ENCODE data around the gene OR2T33. TPM values are rescaled to one million over a fixed set of nuclear protein-coding genes. Genes with fewer than 3 reads are reported as not detected.
"Not testable (repeated sequence)": the region's sequence is repeated elsewhere in the genome, so short reads cannot be mapped to it uniquely, and the experiment has no call there.

OR2T33 gene
- total RNA-seq, 3 donors from 2014 or later = not detected

DNA sequence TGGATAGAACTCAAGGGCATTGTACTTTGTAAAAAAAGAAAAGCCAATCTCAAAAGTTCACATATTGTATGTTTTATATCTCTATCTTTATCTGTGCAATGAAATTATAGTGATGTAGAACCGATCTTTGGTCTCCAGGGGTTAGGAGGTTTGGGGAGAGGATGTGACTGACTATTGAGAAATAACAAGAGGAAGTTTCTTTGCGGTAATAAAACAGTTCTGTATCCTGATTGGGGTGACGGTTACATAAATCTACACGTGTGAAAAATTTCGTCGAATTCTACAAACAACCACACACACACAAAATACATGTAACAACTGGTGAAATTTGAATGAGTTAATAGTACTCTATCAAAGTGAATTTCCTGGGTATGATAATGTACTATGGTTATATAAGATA lies 10.6 kb upstream of the OR2T33 start:
- Histone ChIP-seq H3K36me3 (ENCODE audit: low read depth) (no peaks in the 10 kb centered on the region), H3K4me3 (no peak overlapping the region), H3K9me3 (peaks cover 20% of the 10 kb centered on the region), H3K4me1 (ENCODE audit: low read depth) (no peaks in the 10 kb centered on the region)
- intact Hi-C loops (cut with DNase I, micrococcal nuclease) = no loop called here
- ATAC-seq = no peak
- no peak for DNase-seq
- TF ChIP-seq, protein P1, sequence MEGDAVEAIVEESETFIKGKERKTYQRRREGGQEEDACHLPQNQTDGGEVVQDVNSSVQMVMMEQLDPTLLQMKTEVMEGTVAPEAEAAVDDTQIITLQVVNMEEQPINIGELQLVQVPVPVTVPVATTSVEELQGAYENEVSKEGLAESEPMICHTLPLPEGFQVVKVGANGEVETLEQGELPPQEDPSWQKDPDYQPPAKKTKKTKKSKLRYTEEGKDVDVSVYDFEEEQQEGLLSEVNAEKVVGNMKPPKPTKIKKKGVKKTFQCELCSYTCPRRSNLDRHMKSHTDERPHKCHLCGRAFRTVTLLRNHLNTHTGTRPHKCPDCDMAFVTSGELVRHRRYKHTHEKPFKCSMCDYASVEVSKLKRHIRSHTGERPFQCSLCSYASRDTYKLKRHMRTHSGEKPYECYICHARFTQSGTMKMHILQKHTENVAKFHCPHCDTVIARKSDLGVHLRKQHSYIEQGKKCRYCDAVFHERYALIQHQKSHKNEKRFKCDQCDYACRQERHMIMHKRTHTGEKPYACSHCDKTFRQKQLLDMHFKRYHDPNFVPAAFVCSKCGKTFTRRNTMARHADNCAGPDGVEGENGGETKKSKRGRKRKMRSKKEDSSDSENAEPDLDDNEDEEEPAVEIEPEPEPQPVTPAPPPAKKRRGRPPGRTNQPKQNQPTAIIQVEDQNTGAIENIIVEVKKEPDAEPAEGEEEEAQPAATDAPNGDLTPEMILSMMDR (IDR thresholded peaks at IDR 0.05) = no peak

DNA sequence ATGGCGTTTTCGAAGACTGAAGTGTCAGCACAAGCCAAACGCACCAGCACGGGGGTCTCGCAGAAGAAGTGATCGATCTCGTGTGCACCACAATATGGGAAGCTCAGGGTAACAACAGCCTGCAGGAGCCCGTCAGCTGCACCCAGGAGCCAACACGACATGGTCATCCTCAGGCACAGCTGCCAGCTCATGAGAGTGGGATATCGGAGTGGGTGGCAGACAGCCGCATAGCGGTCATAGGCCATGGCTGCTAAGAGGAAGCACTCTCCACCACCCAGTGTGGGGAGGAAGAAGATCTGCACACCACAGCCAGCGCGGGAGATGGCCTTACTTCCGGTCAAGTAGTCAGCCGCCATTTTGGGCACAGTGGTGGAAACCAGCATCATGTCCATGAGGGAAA lies 4.6 kb downstream of the OR2T33 start:
- ATAC-seq; intact Hi-C loops (cut with DNase I, micrococcal nuclease); DNase-seq: not testable (repeated sequence)

DNA sequence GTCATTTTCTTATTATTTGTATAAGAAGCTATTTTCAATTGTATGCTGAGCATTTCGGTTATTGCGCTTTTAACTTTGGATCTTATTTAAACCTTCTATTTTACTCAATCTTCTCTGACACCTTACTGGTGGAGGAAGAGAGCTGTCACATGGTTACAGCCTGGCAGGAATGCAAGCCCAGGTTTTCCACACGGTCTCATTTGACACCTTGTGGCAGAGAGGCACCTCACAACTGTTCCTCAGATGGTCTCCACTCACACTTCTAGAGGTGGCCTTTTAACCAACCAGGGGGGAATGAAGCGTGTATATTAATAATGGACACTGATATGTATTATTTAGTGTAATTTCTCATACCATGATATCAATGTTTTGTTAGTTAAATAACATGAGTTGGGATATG lies 9.6 kb downstream of the OR2T33 start:
- Histone ChIP-seq H3K9me3 (peaks cover 21% of the 10 kb centered on the region), H3K4me1 (ENCODE audit: low read depth) (no peaks in the 10 kb centered on the region), H3K36me3 (ENCODE audit: low read depth) (no peaks in the 10 kb centered on the region), H3K4me3 (no peak overlapping the region)
- intact Hi-C loops (cut with DNase I, micrococcal nuclease) = no loop called here
- DNase-seq (no peak), ATAC-seq (no peak)
- TF ChIP-seq, protein P1 (IDR thresholded peaks at IDR 0.05) = no peak

More for the DNA sequence above, 4.6 kb downstream of the OR2T33 start:
- H3K4me3 ChIP-seq; H3K36me3 ChIP-seq (ENCODE audit: low read depth); H3K4me1 ChIP-seq (ENCODE audit: low read depth): not testable (repeated sequence)
- H3K9me3 ChIP-seq = peaks cover 24% of the 10 kb centered on the region

DNA sequence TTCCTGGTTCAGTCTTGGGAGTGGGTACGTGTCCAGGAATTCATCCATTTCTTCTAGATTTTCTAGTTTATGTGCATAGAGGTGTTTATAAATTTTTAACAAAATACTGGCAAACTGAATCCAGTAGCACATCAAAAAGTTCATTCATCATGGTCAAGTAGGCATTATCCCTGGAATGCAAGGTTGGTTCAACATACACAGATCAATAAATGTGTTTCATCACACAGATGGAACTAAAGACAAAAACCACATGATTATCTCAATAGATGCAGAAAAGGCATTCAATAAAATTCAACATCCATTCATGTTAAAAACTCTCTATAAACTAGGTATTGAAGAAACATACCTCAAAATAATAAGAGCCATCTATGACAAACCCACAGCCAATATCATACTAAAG lies 18.5 kb downstream of the OR2T33 start:
- DNase-seq; H3K4me3 ChIP-seq; ATAC-seq; H3K36me3 ChIP-seq (ENCODE audit: low read depth); intact Hi-C loops (cut with DNase I, micrococcal nuclease); H3K4me1 ChIP-seq (ENCODE audit: low read depth): not testable (repeated sequence)
- peaks cover 20% of the 10 kb centered on the region for H3K9me3 ChIP-seq

DNA sequence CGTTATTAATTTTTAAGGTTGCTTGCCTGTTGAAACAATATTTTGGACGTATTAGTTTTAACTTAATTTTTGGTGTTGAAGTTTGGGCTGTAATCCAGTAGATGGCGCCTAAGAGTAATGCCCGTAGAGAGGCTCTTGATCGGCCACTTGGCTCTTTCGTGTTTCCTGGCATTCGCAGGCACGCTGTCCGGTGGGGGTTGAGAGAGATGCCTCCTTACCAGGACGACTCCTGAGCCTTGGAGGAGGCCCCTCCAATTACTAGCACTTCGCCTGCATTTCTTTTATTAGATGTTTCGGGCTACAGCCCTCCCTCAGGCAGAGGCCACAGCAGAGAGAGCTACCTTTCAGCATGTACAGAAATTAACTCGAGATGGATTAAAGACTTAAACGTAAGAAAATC lies 34.6 kb downstream of the OR2T33 start:
- Histone ChIP-seq H3K4me3 (no peak overlapping the region), H3K9me3 (peaks cover 7% of the 10 kb centered on the region), H3K36me3 (ENCODE audit: low read depth) (no peaks in the 10 kb centered on the region), H3K4me1 (ENCODE audit: low read depth) (no peaks in the 10 kb centered on the region)
- TF ChIP-seq, protein P1 (IDR thresholded peaks at IDR 0.05) = no peak
- ATAC-seq (no peak), DNase-seq (peak in 1 of 3 donors; percentile 3)
- intact Hi-C loops (cut with DNase I, micrococcal nuclease) = no loop called here

DNA sequence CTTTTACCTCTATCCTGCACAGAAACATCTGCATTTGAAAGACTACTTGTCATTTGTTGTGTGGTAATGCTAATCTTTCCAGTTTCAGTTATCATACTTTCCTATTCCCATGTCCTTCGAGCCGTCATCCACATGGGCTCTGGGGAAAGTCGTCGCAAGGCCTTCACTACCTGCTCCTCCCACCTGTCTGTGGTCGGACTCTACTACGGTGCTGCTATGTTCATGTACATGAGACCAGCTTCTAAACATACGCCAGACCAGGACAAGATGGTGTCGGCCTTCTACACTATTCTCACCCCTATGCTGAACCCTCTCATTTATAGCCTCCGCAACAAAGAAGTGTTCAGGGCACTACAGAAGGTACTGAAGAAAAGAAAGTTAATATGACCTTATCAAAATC lies 38.3 kb downstream of the OR2T33 start:
- DNase-seq = no peak
- H3K4me3 ChIP-seq = no peak overlapping the region
- H3K9me3 ChIP-seq = peaks cover 21% of the 10 kb centered on the region
- no peak for ATAC-seq
- intact Hi-C loops (cut with DNase I, micrococcal nuclease) = no loop called here
- H3K36me3 ChIP-seq (ENCODE audit: low read depth) = no peaks in the 10 kb centered on the region
- no peaks in the 10 kb centered on the region for H3K4me1 ChIP-seq (ENCODE audit: low read depth)
- TF ChIP-seq, protein P1 (IDR thresholded peaks at IDR 0.05) = no peak

DNA sequence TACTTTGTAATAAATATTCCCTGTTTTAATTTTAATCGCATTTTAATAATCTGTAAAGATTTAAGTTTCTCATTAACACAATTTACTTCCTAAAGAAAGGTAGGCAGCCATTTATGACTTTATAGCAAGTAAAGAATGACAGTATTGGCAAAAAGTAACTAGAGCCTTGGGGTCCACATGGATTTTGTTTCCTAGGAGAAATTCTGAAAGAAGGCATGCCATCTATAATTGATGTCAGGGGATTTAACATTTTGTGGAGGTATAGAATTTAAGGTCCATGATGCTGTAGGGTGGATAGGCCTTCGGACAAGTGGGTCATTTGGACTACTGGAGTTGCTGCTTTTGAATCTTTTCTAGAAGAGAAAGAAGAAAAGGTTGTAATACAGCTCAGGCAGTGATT lies 46.7 kb downstream of the OR2T33 start, which contains the start of gene OR2M4:
OR2M4 (plus strand) TSS at position 301 of the 400 bp plus-strand sequence. CDS start 7,512 bp downstream, outside the sequence.
- DNase-seq = no peak
- no peaks in the 10 kb centered on the region for H3K36me3 ChIP-seq (ENCODE audit: low read depth)
- peaks cover 53% of the 10 kb centered on the region for H3K9me3 ChIP-seq
- TF ChIP-seq, protein P1 (IDR thresholded peaks at IDR 0.05) = no peak
- no peak within 1 kb of the TSS for H3K4me3 ChIP-seq
- intact Hi-C loops (cut with DNase I, micrococcal nuclease) = no loop called here
- no peaks in the 10 kb centered on the region for H3K4me1 ChIP-seq (ENCODE audit: low read depth)
- ATAC-seq = no peak

Data from mucosa of descending colon (tissue), 3 donors.